Left colon (tissue), 2 donors: ENCODE results near the gene BTNL9. TPM values are rescaled to one million over a fixed set of nuclear protein-coding genes. Genes with fewer than 3 reads are reported as not detected.
A peak's percentile ranks its signal among the peaks of the same experiment; 100 is the strongest.
"Not testable (repeated sequence)": the region's sequence is repeated elsewhere in the genome, so short reads cannot be mapped to it uniquely, and the experiment has no call there.

Experiments used
- ATAC-seq: fragments of 200-7000 bp; cut with Tn5 transposase; one replicate; pipeline ENCODE4 v1.9.1; 2020; ENCODE audit warnings: mild to moderate bottlenecking, moderate library complexity
- DNase-seq, 2 donors: peaks; one replicate each; pipeline ENCODE4 v3.0.0-alpha.2; 2020
- intact Hi-C, 2 donors: fragments of 100-400 bp; cut with DNase I in 1 of 2; cut with micrococcal nuclease in 1 of 2; formaldehyde crosslinking; loops; one replicate each; pipeline versions ENCODE4 v1.11.2 to v1.14.0; 2022; cut with DNase I, micrococcal nuclease
- total RNA-seq, 2 donors: library from RNA; stranded (reverse); fragmentation: NEBNext Ultra II Directional; extraction: Animal tissue kit (Norgen Biotek cat#: 25700); gene quantifications; one replicate each; pipeline ENCODE4 v1.2.1, GENCODE V29; 2021
- donor health status: DM: no; HTN: no; CAD: no.
- donor health status: DM: yes; HTN: yes; CAD: no.

BTNL9 gene
- total RNA-seq, 2 donors from 2014 or later = 4.1 to 4.9 TPM

DNA sequence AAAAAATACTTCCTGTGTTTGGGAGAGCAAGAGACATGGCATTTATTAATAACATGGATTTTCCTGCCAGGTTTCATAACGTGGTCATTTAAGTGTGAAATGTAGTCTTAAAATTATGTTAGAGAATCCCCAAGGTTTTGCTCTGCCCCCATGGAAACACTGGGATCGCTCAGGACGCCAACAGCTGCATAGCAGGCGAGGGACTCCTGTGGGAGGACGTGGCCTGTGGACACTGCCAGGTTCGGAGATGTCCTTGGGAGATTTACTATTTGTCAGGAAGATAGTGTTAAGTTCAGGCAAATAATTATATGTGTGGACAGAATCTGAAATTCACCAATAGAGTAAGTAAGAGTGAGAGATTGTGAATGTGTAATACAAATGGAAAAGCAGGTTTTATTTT, 977 bp downstream of the BTNL9 start:
- intact Hi-C loops = no loop called here
- DNase-seq = no peak
- no peak for ATAC-seq

DNA sequence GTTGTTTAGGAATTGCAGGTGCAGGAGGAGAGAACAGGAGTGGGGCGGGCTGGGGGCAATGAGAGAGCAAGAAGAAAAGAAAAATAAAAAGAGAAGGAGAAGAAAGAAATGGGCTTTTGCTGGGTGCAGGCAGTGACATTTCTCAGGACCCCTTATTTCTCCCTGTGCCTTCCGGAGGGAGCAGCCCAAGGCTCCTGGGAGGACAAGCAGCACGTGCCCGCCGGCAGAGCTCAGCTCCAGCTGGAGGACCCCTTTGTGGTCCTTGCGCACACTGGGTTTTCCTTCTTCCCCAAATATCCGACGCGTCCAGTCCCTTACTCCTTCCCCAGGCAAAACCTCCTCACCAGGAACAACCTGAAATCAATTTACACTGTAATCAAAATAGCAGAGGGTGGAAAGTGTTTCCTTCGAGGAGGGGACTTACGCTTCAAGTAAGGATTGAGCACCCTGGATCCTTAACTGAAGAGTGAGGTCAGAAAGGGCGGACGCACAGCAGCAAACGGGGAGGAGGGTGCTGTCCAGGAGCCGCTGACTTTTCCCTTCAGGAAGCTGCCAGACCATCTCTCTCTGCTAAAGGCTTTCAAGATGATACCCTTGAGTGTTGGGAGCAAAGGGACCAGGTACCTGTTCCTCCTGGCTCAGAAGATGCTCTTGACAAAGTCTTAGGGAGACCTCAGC, 2.1 kb downstream of the BTNL9 start:
- intact Hi-C loops = no loop called here
- no peak for ATAC-seq

GRCh38 chr5:181042722-181043121, 2.7 kb downstream of the BTNL9 start:
- no peak for ATAC-seq
- no peak for DNase-seq
- intact Hi-C loops = no loop called here

More for the DNA sequence above, 2.1 kb downstream of the BTNL9 start:
- no peak for DNase-seq

- intact Hi-C loops = no loop called here
- no peak for ATAC-seq
- no peak for DNase-seq
These were observed 3.4 kb downstream of the BTNL9 start for GRCh38 chr5:181043285-181044092.

GRCh38 chr5:181044093-181044599, 4.1 kb downstream of the BTNL9 start:
- ATAC-seq = no peak
- intact Hi-C loops = no loop called here
- DNase-seq = no peak

GRCh38 chr5:181044662-181045305, 4.7 kb downstream of the BTNL9 start:
- intact Hi-C loops = no loop called here
- DNase-seq (no peak), ATAC-seq (no peak)

- no peak for DNase-seq
- ATAC-seq = no peak
- intact Hi-C loops = no loop called here
These were observed 5.2 kb downstream of the BTNL9 start for GRCh38 chr5:181045316-181045715.

DNA sequence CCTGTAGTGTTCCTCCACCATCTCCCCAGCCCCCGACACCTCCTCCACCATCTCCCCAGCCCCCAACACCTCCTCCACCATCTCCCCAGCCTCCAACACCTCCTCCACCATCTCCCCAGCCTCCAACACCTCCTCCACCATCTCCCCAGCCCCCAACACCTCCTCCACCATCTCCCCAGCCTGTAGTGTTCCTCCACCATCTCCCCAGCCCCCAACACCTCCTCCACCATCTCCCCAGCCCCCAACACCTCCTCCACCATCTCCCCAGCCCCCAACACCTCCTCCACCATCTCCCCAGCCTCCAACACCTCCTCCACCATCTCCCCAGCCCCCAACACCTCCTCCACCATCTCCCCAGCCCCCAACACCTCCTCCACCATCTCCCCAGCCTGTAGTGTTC, 5.8 kb downstream of the BTNL9 start:
- intact Hi-C loops = not testable (repeated sequence)

DNA sequence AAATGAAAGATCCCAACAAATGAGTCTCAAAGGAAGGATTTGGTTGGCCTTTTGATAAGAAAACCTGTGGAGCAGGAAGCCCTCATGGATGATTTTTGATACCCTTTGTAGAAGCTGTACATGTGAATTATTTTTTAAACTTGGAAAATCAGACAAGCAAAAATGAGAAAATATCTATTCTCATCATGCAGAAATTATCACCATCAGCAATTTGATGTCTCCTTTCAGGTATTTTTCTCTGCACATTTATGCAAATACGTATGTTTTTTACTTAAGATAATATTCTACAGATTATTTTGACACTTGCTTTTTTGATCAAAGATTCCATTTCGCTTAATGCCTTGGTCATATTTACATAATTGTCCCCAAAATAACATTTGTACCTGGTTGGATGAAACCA, 7.2 kb downstream of the BTNL9 start:
- DNase-seq = no peak
- intact Hi-C loops = no loop called here
- ATAC-seq = no peak

More for the DNA sequence above, 5.8 kb downstream of the BTNL9 start:
- ATAC-seq, DNase-seq: not testable (repeated sequence)

- intact Hi-C loops = no loop called here
- ATAC-seq (no peak), DNase-seq (no peak)
These were observed 7.9 kb downstream of the BTNL9 start for GRCh38 chr5:181047921-181048320.

GRCh38 chr5:181050016-181050415, 9.9 kb downstream of the BTNL9 start:
- ATAC-seq (no peak), DNase-seq (no peak)
- intact Hi-C loops = no loop called here

GRCh38 chr5:181051841-181052671, 12.0 kb downstream of the BTNL9 start:
- ATAC-seq (no peak), DNase-seq (no peak)
- intact Hi-C loops = no loop called here

DNA sequence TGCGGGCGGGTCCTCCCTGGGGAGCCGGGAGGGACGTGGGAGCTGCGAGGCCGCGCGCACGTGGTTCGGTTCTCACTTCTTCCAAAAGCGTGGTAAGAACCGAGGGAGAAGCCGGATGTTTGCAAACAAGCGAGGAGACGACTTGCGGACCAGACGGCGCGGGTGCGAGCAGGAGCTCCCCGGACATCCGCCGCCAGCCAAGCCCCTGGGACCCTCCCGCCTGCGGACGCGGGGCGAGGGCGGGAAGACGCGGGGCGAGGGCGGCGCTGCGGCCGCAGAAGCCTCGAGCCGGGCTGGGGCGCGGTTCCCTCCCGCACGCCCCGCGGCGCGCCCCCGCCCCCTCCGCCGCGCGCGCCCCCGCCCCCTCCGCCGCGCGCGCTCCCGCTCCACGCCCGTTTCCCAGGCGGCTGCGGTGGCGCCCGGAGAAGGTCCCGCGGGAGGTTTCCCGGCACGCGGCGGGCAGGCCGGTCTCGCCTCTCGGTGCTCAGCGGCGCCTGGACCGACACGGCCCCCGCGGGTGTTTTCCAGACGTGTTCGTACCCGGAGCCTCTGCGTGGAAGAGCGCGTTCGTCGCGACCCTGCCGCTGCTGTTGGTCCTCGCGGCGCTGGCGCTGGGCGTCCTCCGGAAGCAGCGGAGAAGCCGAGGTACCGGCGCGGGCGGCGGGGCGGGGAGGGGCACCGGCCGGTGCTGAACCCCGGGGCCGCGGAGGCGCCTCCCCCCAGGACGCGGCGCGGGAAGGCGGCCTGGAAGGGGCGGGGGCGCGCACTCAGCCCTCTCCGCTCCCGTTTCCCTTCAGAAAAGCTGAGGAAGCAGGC, 12.8 kb downstream of the BTNL9 start:
- DNase-seq (peak in 1 of 2 donors; percentile 37), ATAC-seq (peak; percentile 83)
- intact Hi-C loops = no loop called here

DNA sequence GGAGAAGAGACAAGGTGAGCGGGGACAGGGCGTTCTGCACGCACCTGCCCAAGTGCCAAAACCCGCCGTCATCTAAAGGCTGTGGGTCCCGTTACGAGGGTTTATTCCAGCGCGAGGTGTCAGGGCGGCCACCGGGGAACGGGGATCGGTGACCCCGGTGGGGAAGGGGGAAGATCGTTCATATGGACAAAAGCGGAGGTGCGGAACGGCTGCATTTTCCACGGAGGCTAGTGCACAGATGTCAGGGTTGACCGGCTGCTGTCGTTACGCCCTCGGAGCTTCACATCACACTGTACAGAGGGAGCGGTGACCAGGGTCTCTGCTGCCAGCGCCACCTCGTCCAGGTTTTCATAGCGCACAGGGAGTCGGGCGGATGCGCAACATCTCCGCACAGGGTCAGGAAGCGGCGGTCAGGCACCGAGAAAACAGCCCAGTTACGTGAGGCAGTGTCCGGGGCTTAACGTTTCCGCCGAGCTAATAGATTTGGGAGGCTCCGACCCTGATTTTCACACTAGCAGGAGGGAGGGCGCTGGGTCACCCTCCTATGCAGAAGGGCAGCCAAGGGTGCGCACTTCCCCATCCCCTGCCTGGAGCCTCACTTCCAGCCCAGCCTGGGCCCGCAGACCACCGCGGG, 13.5 kb downstream of the BTNL9 start:
- DNase-seq = peak in 1 of 2 donors; percentile 11
- peak; percentile 41 for ATAC-seq
- intact Hi-C loops = no loop called here

DNA sequence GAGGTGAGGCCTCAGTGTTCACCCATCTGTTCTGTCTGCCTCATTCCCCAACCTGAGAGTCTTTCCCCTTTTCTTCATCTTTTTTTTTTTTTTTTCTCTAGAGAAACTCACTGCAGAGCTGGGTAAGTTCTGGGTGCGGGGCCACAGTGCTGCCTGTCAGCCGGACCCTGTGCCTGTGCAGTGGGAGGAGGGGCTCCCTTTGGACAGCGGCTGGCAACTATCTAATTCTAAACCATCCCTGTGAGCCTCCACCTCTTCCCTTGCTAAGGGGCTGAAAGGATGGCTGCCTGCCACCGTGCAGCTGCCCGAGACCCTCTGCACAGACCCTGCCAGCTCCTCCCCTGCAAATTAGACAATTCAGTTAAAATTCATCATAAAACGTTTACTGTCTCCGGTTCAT, 14.1 kb downstream of the BTNL9 start:
- intact Hi-C loops = no loop called here
- DNase-seq (no peak), ATAC-seq (no peak)

- DNase-seq (no peak), ATAC-seq (no peak)
- intact Hi-C loops = no loop called here
These were observed 14.9 kb downstream of the BTNL9 start for GRCh38 chr5:181054871-181055459.

GRCh38 chr5:181056431-181056830, 16.4 kb downstream of the BTNL9 start:
- ATAC-seq (no peak), DNase-seq (no peak)
- intact Hi-C loops = no loop called here
